ENCODE results near the gene NMT1.

NMT1 gene

GRCh38 chr17:45067637-45068036 lies 6.5 kb downstream of the NMT1 start:
- Histone ChIP-seq H3K9me2 (replicated peaks; ENCODE audit: control insufficient read depth, low read length) (no peaks in the 10 kb centered on the region), H3K4me2 (ENCODE audit: low read length) (no peak overlapping the region), H3K27ac (ENCODE audit: low read depth, low read length) (no peak overlapping the region), H4K20me1 (ENCODE audit: control insufficient read depth, insufficient read depth, low read depth, low read length) (peaks cover 5% of the 10 kb centered on the region; the same call in 1 of the 2 replicates), H3K79me2 (ENCODE audit: control insufficient read depth, low read length) (peaks cover 92% of the 10 kb centered on the region), H3K27me3 (ENCODE audit: control insufficient read depth, low read length) (no peaks in the 10 kb centered on the region), H3K4me1 (ENCODE audit: control insufficient read depth, low read length) (peaks cover 10% of the 10 kb centered on the region), H3F3A (ENCODE audit: control insufficient read depth, insufficient read depth) (no peaks in the 10 kb centered on the region), H3K9me3 (ENCODE audit: control insufficient read depth, insufficient read depth, low read length) (no peaks in the 10 kb centered on the region), H3K4me3 (ENCODE audit: low read length) (no peak overlapping the region), H3K36me3 (ENCODE audit: control insufficient read depth, low read length) (peaks cover 49% of the 10 kb centered on the region)
- no peak for TF ChIP-seq EZH2phosphoT487 (IDR thresholded peaks at IDR 0.05; ENCODE audit: borderline replicate concordance, low read length)

- peaks cover 9% of the 10 kb centered on the region; the same call in 1 of the 2 replicates for H4K20me1 ChIP-seq (ENCODE audit: control insufficient read depth, insufficient read depth, low read depth, low read length)
- no peaks in the 10 kb centered on the region for H3F3A ChIP-seq (ENCODE audit: control insufficient read depth, insufficient read depth)
- peaks cover 91% of the 10 kb centered on the region for H3K79me2 ChIP-seq (ENCODE audit: control insufficient read depth, low read length)
- H3K36me3 ChIP-seq (ENCODE audit: control insufficient read depth, low read length), result peaks cover 57% of the 10 kb centered on the region
- H3K4me3 ChIP-seq (ENCODE audit: low read length), result no peak overlapping the region
- no peaks in the 10 kb centered on the region for H3K9me2 ChIP-seq (replicated peaks; ENCODE audit: control insufficient read depth, low read length)
- H3K27ac ChIP-seq (ENCODE audit: low read depth, low read length), result no peak overlapping the region
- no peaks in the 10 kb centered on the region for H3K4me1 ChIP-seq (ENCODE audit: control insufficient read depth, low read length)
- H3K4me2 ChIP-seq (ENCODE audit: low read length), result no peak overlapping the region
- no peaks in the 10 kb centered on the region for H3K27me3 ChIP-seq (ENCODE audit: control insufficient read depth, low read length)
- no peak for TF ChIP-seq CTCF (IDR thresholded peaks at IDR 0.05; ENCODE audit: low read depth, low read length, poor library complexity, severe bottlenecking)
- no peak for TF ChIP-seq EZH2phosphoT487 (IDR thresholded peaks at IDR 0.05; ENCODE audit: borderline replicate concordance, low read length)
- no peaks in the 10 kb centered on the region for H3K9me3 ChIP-seq (ENCODE audit: control insufficient read depth, insufficient read depth, low read length)
Observed at GRCh38 chr17:45070001-45070400, 8.9 kb downstream of the NMT1 start.

DNA sequence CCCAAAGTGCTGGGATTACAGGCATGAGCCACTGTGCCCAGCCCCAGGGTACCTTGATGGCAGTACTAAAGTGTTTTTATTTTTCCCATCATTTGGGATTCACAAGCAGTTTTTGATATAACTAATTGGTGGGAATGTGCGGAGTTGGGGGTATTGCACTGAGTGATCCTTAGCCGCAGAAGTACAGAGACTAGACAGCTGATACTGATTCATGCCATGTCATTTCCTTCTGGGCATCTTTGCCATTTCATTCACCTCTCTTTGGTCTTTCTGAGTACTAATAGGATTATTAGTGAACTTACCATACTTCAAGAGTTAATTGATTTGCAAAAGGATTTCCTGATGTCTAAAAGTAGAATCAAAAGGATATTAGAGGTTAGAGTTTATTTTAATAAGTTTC lies 9.7 kb downstream of the NMT1 start:
- Histone ChIP-seq H3K4me3 (ENCODE audit: low read length) (no peak overlapping the region), H3K9me3 (ENCODE audit: control insufficient read depth, insufficient read depth, low read length) (no peaks in the 10 kb centered on the region), H3K4me1 (ENCODE audit: control insufficient read depth, low read length) (no peaks in the 10 kb centered on the region), H3F3A (ENCODE audit: control insufficient read depth, insufficient read depth) (no peaks in the 10 kb centered on the region), H3K27ac (ENCODE audit: low read depth, low read length) (no peak overlapping the region), H3K79me2 (ENCODE audit: control insufficient read depth, low read length) (peaks cover 91% of the 10 kb centered on the region), H4K20me1 (ENCODE audit: control insufficient read depth, insufficient read depth, low read depth, low read length) (peaks cover 9% of the 10 kb centered on the region; the same call in 1 of the 2 replicates), H3K9me2 (replicated peaks; ENCODE audit: control insufficient read depth, low read length) (no peaks in the 10 kb centered on the region), H3K36me3 (ENCODE audit: control insufficient read depth, low read length) (peaks cover 56% of the 10 kb centered on the region), H3K4me2 (ENCODE audit: low read length) (no peak overlapping the region), H3K27me3 (ENCODE audit: control insufficient read depth, low read length) (no peaks in the 10 kb centered on the region)
- TF ChIP-seq CTCF (IDR thresholded peaks at IDR 0.05; ENCODE audit: low read depth, low read length, poor library complexity, severe bottlenecking), result no peak
- no peak for TF ChIP-seq EZH2phosphoT487 (IDR thresholded peaks at IDR 0.05; ENCODE audit: borderline replicate concordance, low read length)

DNA sequence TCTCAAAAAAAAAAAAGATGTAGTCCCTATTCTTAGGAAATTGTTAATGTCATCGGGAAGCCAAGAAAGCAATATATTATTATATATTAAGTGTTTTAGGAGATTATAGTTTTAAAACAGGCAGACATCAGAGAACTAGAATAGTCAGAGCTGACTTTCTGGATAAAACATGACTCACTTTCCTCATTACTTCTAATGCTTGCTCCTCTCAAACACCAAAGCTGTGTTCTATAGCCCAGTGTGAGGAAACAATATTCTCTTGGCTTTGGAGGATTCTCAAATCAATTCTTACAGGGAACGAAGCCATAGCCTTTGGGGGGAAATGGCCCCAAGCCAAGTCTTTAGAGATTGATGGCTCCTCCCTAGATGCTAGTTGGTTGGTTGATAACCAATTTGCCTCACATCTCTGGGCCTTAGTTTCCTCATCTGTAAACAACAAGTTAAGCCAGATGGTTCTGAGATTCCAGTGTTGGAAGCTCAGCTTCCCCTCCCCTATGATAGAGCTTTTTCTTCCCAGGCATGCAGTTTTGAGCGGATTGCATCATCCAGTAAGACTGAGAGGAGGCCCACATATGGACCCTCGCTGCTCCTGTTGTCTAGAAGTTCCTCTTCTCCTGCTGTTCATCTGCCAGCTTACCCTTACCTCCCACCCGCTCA lies 12.4 kb downstream of the NMT1 start:
- H3K4me1 ChIP-seq (ENCODE audit: control insufficient read depth, low read length), result peaks cover 5% of the 10 kb centered on the region
- no peak overlapping the region for H3K4me2 ChIP-seq (ENCODE audit: low read length)
- H3K27ac ChIP-seq (ENCODE audit: low read depth, low read length), result no peak overlapping the region
- H3K36me3 ChIP-seq (ENCODE audit: control insufficient read depth, low read length), result peaks cover 55% of the 10 kb centered on the region
- peaks cover 92% of the 10 kb centered on the region for H3K79me2 ChIP-seq (ENCODE audit: control insufficient read depth, low read length)
- no peaks in the 10 kb centered on the region for H3K27me3 ChIP-seq (ENCODE audit: control insufficient read depth, low read length)
- TF ChIP-seq EZH2phosphoT487 (IDR thresholded peaks at IDR 0.05; ENCODE audit: borderline replicate concordance, low read length) (no peak), CTCF (IDR thresholded peaks at IDR 0.05; ENCODE audit: low read depth, low read length, poor library complexity, severe bottlenecking) (no peak)
- H3K4me3 ChIP-seq (ENCODE audit: low read length), result no peak overlapping the region
- peaks cover 5% of the 10 kb centered on the region for H3F3A ChIP-seq (ENCODE audit: control insufficient read depth, insufficient read depth)
- no peaks in the 10 kb centered on the region for H3K9me2 ChIP-seq (replicated peaks; ENCODE audit: control insufficient read depth, low read length)
- peaks cover 9% of the 10 kb centered on the region; the same call in 1 of the 2 replicates for H4K20me1 ChIP-seq (ENCODE audit: control insufficient read depth, insufficient read depth, low read depth, low read length)
- no peaks in the 10 kb centered on the region for H3K9me3 ChIP-seq (ENCODE audit: control insufficient read depth, insufficient read depth, low read length)

All from DOHH2 (cell line).